OCI-LY3 (cell line): Measurements from ENCODE around the gene DAND5.

Experiments
- H2AFZ ChIP-seq: fragments of 200-600, 300-600 bp; shearing (Covaris generic); 2 replicates; pipeline ENCODE4 v1.6.0; 2014; ENCODE audit warnings: antibody characterized with exemption, low read depth, low read length
- H3K27ac ChIP-seq: fragments of 200-600, 300-600 bp; sonication (generic); 2 replicates; pipeline ENCODE4 v1.5.1; 2014; ENCODE audit warnings: mild to moderate bottlenecking, low read length, moderate library complexity, mixed read lengths
- H3K27me3 ChIP-seq: fragments of 200-600, 300-600 bp; sonication (generic); 2 replicates; pipeline ENCODE4 v1.6.1; 2014; ENCODE audit warnings: low read depth, low read length, mixed read lengths
- H3K36me3 ChIP-seq: fragments of 200-600, 300-600 bp; sonication (generic); replicated peaks from 2 replicates; pipeline ENCODE3; 2014; ENCODE audit warnings: low read depth, low read length, mixed read lengths
- H3K4me1 ChIP-seq: fragments of 300-600, 200-600 bp; sonication (generic); 2 replicates; pipeline ENCODE4 v1.6.1; 2014; ENCODE audit warnings: low read length, mixed read lengths
- H3K4me2 ChIP-seq: fragments of 200-600, 300-600 bp; sonication (generic); 2 replicates; pipeline ENCODE4 v1.6.1; 2014; ENCODE audit warnings: low read length, mixed read lengths
- H3K4me3 ChIP-seq: fragments of 300-600, 200-600 bp; sonication (generic); 2 replicates; pipeline ENCODE4 v1.5.1; 2014; ENCODE audit warnings: antibody characterized with exemption, mild to moderate bottlenecking, low read length, moderate library complexity
- H3K79me2 ChIP-seq: fragments of 300-600, 200-600 bp; shearing (Covaris generic); 2 replicates; pipeline ENCODE4 v1.6.1; 2014; ENCODE audit warnings: mild to moderate bottlenecking, low read length, mixed read lengths
- H3K9ac ChIP-seq: fragments of 300-600, 200-600 bp; shearing (Covaris generic); 2 replicates; pipeline ENCODE4 v1.6.0; 2014; ENCODE audit warnings: mild to moderate bottlenecking, low read length, moderate library complexity
- H3K9me3 ChIP-seq: fragments of 200-600, 300-600 bp; shearing (Covaris generic); 2 replicates; pipeline ENCODE4 v1.6.1; 2014; ENCODE audit warnings: low read length, mixed read lengths; ENCODE audit not compliant: insufficient read depth
- H4K20me1 ChIP-seq: fragments of 200-600, 300-600 bp; sonication (generic); 2 replicates; pipeline ENCODE4 v1.6.1; 2016; ENCODE audit warnings: low read length, mixed read lengths; ENCODE audit not compliant: insufficient read depth
- CTCF ChIP-seq: fragments of 200-600, 300-600 bp; sonication (generic); IDR thresholded peaks from 2 replicates; pipeline ENCODE4 v1.5.1; 2014; ENCODE audit warnings: antibody characterized with exemption, low read length, low read depth
- EZH2phosphoT487 ChIP-seq: fragments of 200-600 bp; shearing (Covaris generic); IDR thresholded peaks from 2 replicates; pipeline ENCODE4 v1.6.1; 2018; ENCODE audit warnings: antibody characterized with exemption, mixed run types, low read depth

DAND5 gene

GRCh38 chr19:13010038-13010991 lies 40.9 kb downstream of the DAND5 start:
- Histone ChIP-seq H3K9me3 (no peaks in the 10 kb centered on the region), H3K27ac (no peak overlapping the region), H3K27me3 (0 out of 2 replicates have a peak, but pooled peaks cover 4% of the 10 kb centered on the region), H3K79me2 (no peaks in the 10 kb centered on the region), H3K4me2 (no peak overlapping the region), H3K9ac (no peak overlapping the region), H3K36me3 (no peaks in the 10 kb centered on the region), H3K4me1 (no peaks in the 10 kb centered on the region), H2AFZ (no peak overlapping the region), H3K4me3 (no peak overlapping the region), H4K20me1 (no peaks in the 10 kb centered on the region)
- TF ChIP-seq CTCF (no peak), EZH2phosphoT487 (no peak)

DNA sequence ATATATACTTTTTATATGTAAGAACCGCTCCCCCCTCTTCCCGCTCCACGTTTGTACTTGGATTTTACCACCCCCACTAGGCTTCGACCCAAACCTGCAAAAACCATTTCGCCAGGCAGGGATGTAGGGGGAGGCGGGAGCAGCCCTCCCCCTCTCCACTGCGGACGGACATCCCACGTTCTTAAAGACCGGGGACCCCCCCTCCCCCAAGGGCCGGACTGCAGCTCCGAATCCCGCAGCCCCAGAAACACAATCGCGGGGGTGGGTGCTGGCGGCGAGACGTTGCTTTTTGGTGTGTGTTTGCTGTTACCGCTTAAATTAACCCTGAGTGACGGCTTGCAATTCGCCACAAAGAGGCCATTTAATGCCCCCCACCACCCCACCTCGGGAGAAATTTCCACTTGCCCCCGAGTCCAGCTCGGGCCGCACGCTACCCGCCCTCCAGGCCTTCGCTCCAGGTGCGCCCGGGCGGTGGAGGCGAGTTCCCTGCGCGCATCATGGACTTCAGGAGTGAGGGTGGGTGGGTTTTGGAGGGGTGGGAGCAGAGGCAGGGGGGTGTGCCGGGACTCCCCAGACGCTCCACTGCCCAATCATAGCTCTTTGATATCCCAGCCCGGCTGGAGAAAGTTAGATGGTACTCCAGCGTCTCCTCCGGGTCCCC lies 41.7 kb downstream of the DAND5 start:
- H3K27me3 ChIP-seq = peaks cover 10% of the 10 kb centered on the region; the same call in 1 of the 2 replicates
- no peak overlapping the region for H3K27ac ChIP-seq
- H3K4me1 ChIP-seq = no peaks in the 10 kb centered on the region
- no peaks in the 10 kb centered on the region for H3K79me2 ChIP-seq
- no peak overlapping the region for H3K4me3 ChIP-seq
- no peak overlapping the region for H3K9ac ChIP-seq
- no peaks in the 10 kb centered on the region for H3K36me3 ChIP-seq
- H3K4me2 ChIP-seq = no peak overlapping the region
- no peaks in the 10 kb centered on the region for H4K20me1 ChIP-seq
- no peak overlapping the region for H2AFZ ChIP-seq
- H3K9me3 ChIP-seq = no peaks in the 10 kb centered on the region
- no peak for TF ChIP-seq CTCF
- no peak for TF ChIP-seq EZH2phosphoT487

GRCh38 chr19:13011653-13012389 lies 42.4 kb downstream of the DAND5 start:
- Histone ChIP-seq H3K36me3 (no peaks in the 10 kb centered on the region), H3K9ac (no peak overlapping the region), H4K20me1 (no peaks in the 10 kb centered on the region), H3K9me3 (no peaks in the 10 kb centered on the region), H3K4me1 (peaks cover 7% of the 10 kb centered on the region), H2AFZ (no peak overlapping the region), H3K27ac (no peak overlapping the region), H3K4me2 (no peak overlapping the region), H3K27me3 (peaks cover 10% of the 10 kb centered on the region), H3K4me3 (no peak overlapping the region), H3K79me2 (no peaks in the 10 kb centered on the region)
- TF ChIP-seq CTCF (no peak), EZH2phosphoT487 (no peak)

GRCh38 chr19:13012390-13012689 lies 43.0 kb downstream of the DAND5 start:
- H3K9ac ChIP-seq = no peak overlapping the region
- peaks cover 10% of the 10 kb centered on the region for H3K27me3 ChIP-seq
- H3K9me3 ChIP-seq = no peaks in the 10 kb centered on the region
- no peak overlapping the region for H3K27ac ChIP-seq
- H3K36me3 ChIP-seq = no peaks in the 10 kb centered on the region
- no peak overlapping the region for H2AFZ ChIP-seq
- no peaks in the 10 kb centered on the region for H3K79me2 ChIP-seq
- H3K4me3 ChIP-seq = no peak overlapping the region
- peaks cover 12% of the 10 kb centered on the region for H3K4me1 ChIP-seq
- no peaks in the 10 kb centered on the region for H4K20me1 ChIP-seq
- TF ChIP-seq EZH2phosphoT487 = no peak
- no peak overlapping the region for H3K4me2 ChIP-seq
